NCI-H446 (cell line): ENCODE data around the gene PROB1.
"Not testable (repeated sequence)": the region's sequence is repeated elsewhere in the genome, so short reads cannot be mapped to it uniquely, and the experiment has no call there.

Experiments
- DNase-seq, 2 experiments: peaks; one replicate each; lab custom pipeline; 2025; lab: John Stamatoyannopoulos, UW

The PROB1 gene

GRCh38 chr5:139378941-139379361, 16.0 kb downstream of the PROB1 start:
- DNase-seq = no peak

- no peak for DNase-seq
These were observed 16.6 kb downstream of the PROB1 start for GRCh38 chr5:139378101-139378825.

- no peak for DNase-seq
These were observed 17.7 kb downstream of the PROB1 start for GRCh38 chr5:139377226-139377625.

GRCh38 chr5:139376364-139376763, 18.5 kb downstream of the PROB1 start:
- no peak for DNase-seq

GRCh38 chr5:139374909-139375308, 20.0 kb downstream of the PROB1 start:
- no peak for DNase-seq

- no peak for DNase-seq
These were observed 23.1 kb downstream of the PROB1 start for GRCh38 chr5:139371482-139372435.

- no peak for DNase-seq
These were observed 25.7 kb downstream of the PROB1 start for GRCh38 chr5:139369181-139369580.

- no peak for DNase-seq
These were observed 26.3 kb downstream of the PROB1 start for GRCh38 chr5:139368613-139369012.

GRCh38 chr5:139364466-139364865, 30.4 kb downstream of the PROB1 start:
- DNase-seq = no peak

- no peak for DNase-seq
These were observed 31.0 kb downstream of the PROB1 start for GRCh38 chr5:139363937-139364336.

- DNase-seq = no peak
These were observed 33.0 kb downstream of the PROB1 start for GRCh38 chr5:139361835-139362429.

GRCh38 chr5:139360384-139360783, 34.5 kb downstream of the PROB1 start:
- DNase-seq = no peak

- DNase-seq = no peak
These were observed 36.8 kb downstream of the PROB1 start for GRCh38 chr5:139358064-139358463.

- not testable (repeated sequence) for DNase-seq
These were observed 39.0 kb downstream of the PROB1 start for GRCh38 chr5:139355900-139356299.

- no peak for DNase-seq
These were observed 40.7 kb downstream of the PROB1 start for GRCh38 chr5:139354186-139354585.

- not testable (repeated sequence) for DNase-seq
These were observed 47.0 kb downstream of the PROB1 start for GRCh38 chr5:139347863-139348262.

- DNase-seq = not testable (repeated sequence)
These were observed 49.5 kb downstream of the PROB1 start for GRCh38 chr5:139345442-139345841.

- DNase-seq = no peak
These were observed 50.7 kb downstream of the PROB1 start for GRCh38 chr5:139344177-139344576.

- DNase-seq = no peak
These were observed 51.4 kb downstream of the PROB1 start for GRCh38 chr5:139343476-139343875.

GRCh38 chr5:139342423-139342723, 52.5 kb downstream of the PROB1 start:
- DNase-seq = no peak

- DNase-seq = peak; percentile 91 to 98
These were observed 53.0 kb downstream of the PROB1 start, which contains the start of gene PAIP2 for GRCh38 chr5:139341689-139342422. PAIP2 (plus strand) TSS chr5:139341854; CDS start chr5:139363785, 21,931 bp downstream.

GRCh38 chr5:139341187-139341688, 53.7 kb downstream of the PROB1 start:
- no peak for DNase-seq
